HG02588 (cell line): ENCODE data around the gene GOT2.
"Not testable (repeated sequence)": the region's sequence is repeated elsewhere in the genome, so short reads cannot be mapped to it uniquely, and the experiment has no call there.

Experiments used
- ATAC-seq: cut with Tn5 transposase; IDR thresholded peaks from one replicate; pipeline ENCODE4 v1.9.1; 2021; ENCODE audit warnings: mild to moderate bottlenecking, moderate library complexity; ENCODE audit not compliant: unreplicated experiment

Gene GOT2

GRCh38 chr16:58733671-58734458 lies at the start of gene GOT2:
Gene GOT2, minus strand, starts transcription at chr16:58734316. Its CDS starts 88 bp downstream, at chr16:58734228.
- peak; percentile 94 for ATAC-seq

- not testable (repeated sequence) for ATAC-seq
Measured at GRCh38 chr16:58779291-58779690, 45.2 kb upstream of the GOT2 start.

GRCh38 chr16:58773870-58774269 lies 39.8 kb upstream of the GOT2 start:
- ATAC-seq, result no peak

GRCh38 chr16:58768145-58768544 lies 34.0 kb upstream of the GOT2 start:
- ATAC-seq, result no peak

- ATAC-seq, result no peak
Measured at GRCh38 chr16:58767581-58767980, 33.5 kb upstream of the GOT2 start.

- no peak for ATAC-seq
Measured at GRCh38 chr16:58756650-58757332, 22.7 kb upstream of the GOT2 start.

- ATAC-seq, result peak; percentile 93
Measured at GRCh38 chr16:58755989-58756649, 22.0 kb upstream of the GOT2 start.

GRCh38 chr16:58753711-58754134 lies 19.6 kb upstream of the GOT2 start:
- no peak for ATAC-seq

- ATAC-seq, result no peak
Measured at GRCh38 chr16:58744497-58744896, 10.4 kb upstream of the GOT2 start.

- no peak for ATAC-seq
Measured at GRCh38 chr16:58741976-58742375, 7.9 kb upstream of the GOT2 start.

- ATAC-seq, result no peak
Measured at GRCh38 chr16:58741166-58741565, 7.0 kb upstream of the GOT2 start.

GRCh38 chr16:58738672-58739296 lies 4.7 kb upstream of the GOT2 start:
- ATAC-seq, result no peak

- not testable (repeated sequence) for ATAC-seq
Measured at GRCh38 chr16:58736341-58736740, 2.2 kb upstream of the GOT2 start.

GRCh38 chr16:58734459-58734787 lies 307 bp upstream of the GOT2 start:
- no peak for ATAC-seq

- ATAC-seq, result no peak
Measured at GRCh38 chr16:58733248-58733670, 857 bp downstream of the GOT2 start.

- ATAC-seq, result peak; percentile 39
Measured at GRCh38 chr16:58732545-58733247, 1.4 kb downstream of the GOT2 start.

GRCh38 chr16:58730724-58731370 lies 3.3 kb downstream of the GOT2 start:
- no peak for ATAC-seq

GRCh38 chr16:58727796-58728568 lies 6.1 kb downstream of the GOT2 start:
- no peak for ATAC-seq

GRCh38 chr16:58727028-58727781 lies 6.9 kb downstream of the GOT2 start:
- ATAC-seq, result no peak
